GM12878 (cell line): ENCODE data around the gene PATL2. TPM values are rescaled to one million over a fixed set of nuclear protein-coding genes. Genes with fewer than 3 reads are reported as not detected.

ENCODE experiments used
- ATAC-seq: fragments of 200-7000 bp; cut with Tn5 transposase; 3 replicates; pipeline ENCODE4 v1.9.1; 2020; ENCODE audit warnings: mild to moderate bottlenecking, moderate library complexity
- BruUV-seq: library from RNA; stranded (reverse); fragments of 400-500 nt; replicated peaks from 2 replicates; lab custom pipeline; 2021; lab: Mats Ljungman, UMichigan
- CTCF ChIA-PET: fragments of 300-600 bp; sonication (Branson Sonifier 250); formaldehyde crosslinking; extraction: SDS; loops from one replicate; lab custom pipeline; 2021; ENCODE audit warnings: inconsistent platforms; lab: Yijun Ruan, JAX
- POLR2A ChIA-PET: fragments of 350-600 bp; formaldehyde crosslinking; extraction: SDS; loops from one replicate; lab custom pipeline; 2021; ENCODE audit warnings: inconsistent platforms; lab: Charles Lee
- RAD21 ChIA-PET: fragments of 300-600 bp; sonication (Branson Sonifier 250); formaldehyde crosslinking; loops from one replicate; lab custom pipeline; 2023; ENCODE audit warnings: antibody characterized with exemption; ENCODE audit not compliant: unreplicated experiment; lab: Charles Lee
- SMC1A ChIA-PET: fragments of 300-600 bp; sonication (Branson Sonifier 250); formaldehyde crosslinking; loops from one replicate; lab custom pipeline; 2023; ENCODE audit not compliant: unreplicated experiment, uncharacterized antibody; lab: Charles Lee
- DNase-seq: peaks from one replicate; pipeline ENCODE4 v3.0.0-alpha.2; 2011; ENCODE audit warnings: low read depth, low spot score
- FAIRE-seq: peaks from 3 replicates; lab custom pipeline; 2011; peaks lifted over from hg19 to GRCh38; lab: Jason Lieb, UNC
- H2AFZ ChIP-seq: 2 replicates; pipeline ENCODE4 v1.6.0; 2011; ENCODE audit warnings: low read depth, low read length, control low read depth; ENCODE audit not compliant: control insufficient read depth
- H3K27ac ChIP-seq: 2 replicates; pipeline ENCODE4 v1.5.1; 2011; ENCODE audit warnings: control low read depth; ENCODE audit not compliant: control insufficient read depth, insufficient read depth
- H3K27me3 ChIP-seq, 2 experiments: replicated peaks in 1 of 2; 2 replicates each; pipeline versions ENCODE4 v1.6.0 to v1.6.1; 2011; ENCODE audit warnings: low read length in 1 of 2; ENCODE audit not compliant: control insufficient read depth in 2 of 2, insufficient read depth in 2 of 2
- H3K36me3 ChIP-seq, 2 experiments: 2 replicates each; pipeline ENCODE4 v1.5.1; 2011; ENCODE audit warnings: low read length in 1 of 2; ENCODE audit not compliant: control insufficient read depth in 2 of 2, insufficient read depth in 2 of 2
- H3K4me1 ChIP-seq: 2 replicates; pipeline ENCODE4 v1.6.1; 2011; ENCODE audit warnings: mild to moderate bottlenecking, low read length, moderate library complexity, mixed read lengths; ENCODE audit not compliant: control insufficient read depth, insufficient read depth
- H3K4me2 ChIP-seq: 2 replicates; pipeline ENCODE4 v1.6.0; 2011; ENCODE audit warnings: control low read depth; ENCODE audit not compliant: control insufficient read depth, insufficient read depth
- H3K4me3 ChIP-seq: fragments of 200-600 bp; sonication (generic); 2 replicates; pipeline ENCODE4 v1.5.1; 2016
- H3K79me2 ChIP-seq: 2 replicates; pipeline ENCODE4 v1.6.0; 2011; ENCODE audit warnings: low read length; ENCODE audit not compliant: control insufficient read depth, insufficient read depth
- H3K9ac ChIP-seq: 2 replicates; pipeline ENCODE4 v1.8.0; 2011; ENCODE audit warnings: low read length, control low read depth, mixed read lengths; ENCODE audit not compliant: control insufficient read depth, insufficient read depth
- H3K9me3 ChIP-seq: replicated peaks from 3 replicates; pipeline ENCODE4 v1.5.1; 2011; ENCODE audit warnings: mild to moderate bottlenecking, low read length; ENCODE audit not compliant: control insufficient read depth, insufficient read depth
- H4K20me1 ChIP-seq: 2 replicates; pipeline ENCODE4 v1.6.0; 2011; ENCODE audit not compliant: control insufficient read depth, insufficient read depth
- CBFB ChIP-seq: IDR thresholded peaks from 2 replicates; pipeline ENCODE4 v1.6.1; 2016; ENCODE audit warnings: antibody characterized with exemption, low read depth
- CBX3 ChIP-seq: fragments of 200-600 bp; sonication (generic); IDR thresholded peaks from 2 replicates; pipeline ENCODE4 v1.6.1; 2016; ENCODE audit warnings: low read depth, borderline replicate concordance
- CREB1 ChIP-seq: IDR thresholded peaks from 2 replicates; pipeline ENCODE4 v1.6.1; 2012; ENCODE audit warnings: low read depth, mild to moderate bottlenecking, inconsistent platforms
- EGR1 ChIP-seq, 2 experiments: IDR thresholded peaks; 1 replicate in 1 of 2; 2 replicates in 1 of 2; pipeline ENCODE4 v1.6.1; 2011 to 2012; ENCODE audit warnings: low read depth in 2 of 2, low read length in 2 of 2, borderline replicate concordance in 1 of 2, mild to moderate bottlenecking in 1 of 2, moderate library complexity in 1 of 2
- GATAD2B ChIP-seq: fragments of 450-650 bp; conservative IDR thresholded peaks from 2 replicates; pipeline ENCODE4 v1.6.1; 2017; ENCODE audit warnings: low read depth, mild to moderate bottlenecking, moderate library complexity
- LARP7 ChIP-seq: fragments of 450-650 bp; IDR thresholded peaks from 2 replicates; pipeline ENCODE4 v1.6.1; 2017; ENCODE audit warnings: mild to moderate bottlenecking
- MXI1 ChIP-seq: fragments of 150-350 bp; IDR thresholded peaks from 2 replicates; pipeline ENCODE4 v1.6.1; 2011; ENCODE audit warnings: low read depth, mild to moderate bottlenecking, inconsistent platforms, low read length, improper control_type of control experiment
- MYC ChIP-seq: IDR thresholded peaks from 2 replicates; pipeline ENCODE4 v1.6.1; 2011; ENCODE audit warnings: mild to moderate bottlenecking, low read length, moderate library complexity, inconsistent platforms; ENCODE audit not compliant: insufficient read depth, insufficient replicate concordance, insufficient read length, severe bottlenecking
- POLR2A ChIP-seq: IDR thresholded peaks from 2 replicates; pipeline ENCODE4 v1.6.1; 2011; ENCODE audit warnings: low read depth, mild to moderate bottlenecking, low read length
- POLR2AphosphoS2 ChIP-seq: IDR thresholded peaks from 2 replicates; pipeline ENCODE4 v1.6.1; 2011; ENCODE audit warnings: low read depth, mild to moderate bottlenecking, low read length, improper control_type of control experiment, moderate library complexity
- RAD21 ChIP-seq: IDR thresholded peaks from 2 replicates; pipeline ENCODE4 v1.6.1; 2011; ENCODE audit warnings: mild to moderate bottlenecking, low read depth, low read length, moderate library complexity; ENCODE audit not compliant: insufficient read depth
- SMAD1 ChIP-seq: fragments of 450-650 bp; IDR thresholded peaks from 2 replicates; pipeline ENCODE4 v1.6.1; 2018; ENCODE audit warnings: mild to moderate bottlenecking, low read depth; ENCODE audit not compliant: partially characterized antibody
- SPI1 ChIP-seq: IDR thresholded peaks from 2 replicates; pipeline ENCODE4 v1.6.1; 2011; ENCODE audit warnings: low read depth, mild to moderate bottlenecking, low read length, moderate library complexity, borderline replicate concordance; ENCODE audit not compliant: insufficient read depth
- SREBF2 ChIP-seq: IDR thresholded peaks from 2 replicates; pipeline ENCODE4 v1.6.1; 2012; ENCODE audit warnings: mild to moderate bottlenecking, low read length
- STAT1 ChIP-seq: fragments of 450-650 bp; conservative IDR thresholded peaks from 2 replicates; pipeline ENCODE4 v1.6.1; 2014; ENCODE audit warnings: antibody characterized with exemption, mild to moderate bottlenecking
- ZNF274 ChIP-seq: IDR thresholded peaks from one replicate; pipeline ENCODE4 v1.8.0; 2011; ENCODE audit not compliant: insufficient read length, insufficient read depth
- whole genome bisulfite sequencing: methylation state at CpG from one replicate; pipeline ENCODE4 v1.1.6; 2016; ENCODE audit warnings: low lambda C conversion rate; ENCODE audit not compliant: insufficient replicate concordance, insufficient coverage; ENCODE audit errors: missing lambda C conversion rate; 5-methylcytosine and 5-hydroxymethylcytosine counted together
- in situ Hi-C: fragments of 300-500 bp; cut with MboI; formaldehyde crosslinking; loops from 9 replicates; pipeline ENCODE4 v1.14.3; 2018; ENCODE audit warnings: mixed read lengths
- intact Hi-C: fragments of 100-400 bp; cut with micrococcal nuclease; formaldehyde crosslinking; loops from one replicate; pipeline ENCODE4 v1.14.2; 2022; ENCODE audit not compliant: unreplicated experiment
- polyA plus RNA-seq, 11 experiments: library from polyadenylated mRNA; depleted of rRNA in 4 of 11; unstranded in 6 of 11; stranded (reverse) in 5 of 11; fragments of >200 nt; fragmentation: Nextera tagmentation in 4 of 11; fragmentation: Illumina TruSeq in 1 of 11; extraction: Ambion mirVana in 4 of 11; extraction: Trizol in 1 of 11; gene quantifications; 1 replicate in 1 of 11; 2 replicates in 10 of 11; pipeline versions ENCODE4 v1.2.1 to v1.2.3, GENCODE V29; 2011 to 2016; ENCODE audit warnings: inconsistent platforms in 2 of 11, missing spikeins in 2 of 11, low read depth in 1 of 11
- total RNA-seq, 4 experiments: library from RNA; depleted of rRNA in 3 of 4; stranded (reverse); fragments of >200 nt in 3 of 4; fragmentation: Illumina TruSeq in 1 of 4; extraction: Trizol in 1 of 4; gene quantifications; 2 replicates each; pipeline versions ENCODE4 v1.2.1 to v1.2.3, GENCODE V29; 2013 to 2021
- TF ChIP-seq, protein P1 (sequence below): fragments of 450-650 bp; IDR thresholded peaks from 2 replicates; pipeline ENCODE4 v1.6.1; 2016; ENCODE audit warnings: mild to moderate bottlenecking
- TF ChIP-seq, protein P2 (sequence below), 3 experiments: IDR thresholded peaks in 2 of 3; conservative IDR thresholded peaks in 1 of 3; 2 replicates each; pipeline ENCODE4 v1.5.1; 2011; ENCODE audit warnings: low read depth in 3 of 3, low read length in 3 of 3, mild to moderate bottlenecking in 3 of 3, control low read depth in 2 of 3, moderate library complexity in 2 of 3, inconsistent platforms in 1 of 3, mixed read lengths in 1 of 3; ENCODE audit not compliant: control insufficient read depth in 2 of 3, insufficient read depth in 1 of 3; ENCODE audit errors: extremely low read depth in 1 of 3

PATL2 gene
- total and polyA plus RNA-seq, 10 of the 15 experiments (the other 5 are each of a cell fraction or from before 2014, with no cell fraction given), result 4.2 to 16.2 (median 12.1) TPM

DNA sequence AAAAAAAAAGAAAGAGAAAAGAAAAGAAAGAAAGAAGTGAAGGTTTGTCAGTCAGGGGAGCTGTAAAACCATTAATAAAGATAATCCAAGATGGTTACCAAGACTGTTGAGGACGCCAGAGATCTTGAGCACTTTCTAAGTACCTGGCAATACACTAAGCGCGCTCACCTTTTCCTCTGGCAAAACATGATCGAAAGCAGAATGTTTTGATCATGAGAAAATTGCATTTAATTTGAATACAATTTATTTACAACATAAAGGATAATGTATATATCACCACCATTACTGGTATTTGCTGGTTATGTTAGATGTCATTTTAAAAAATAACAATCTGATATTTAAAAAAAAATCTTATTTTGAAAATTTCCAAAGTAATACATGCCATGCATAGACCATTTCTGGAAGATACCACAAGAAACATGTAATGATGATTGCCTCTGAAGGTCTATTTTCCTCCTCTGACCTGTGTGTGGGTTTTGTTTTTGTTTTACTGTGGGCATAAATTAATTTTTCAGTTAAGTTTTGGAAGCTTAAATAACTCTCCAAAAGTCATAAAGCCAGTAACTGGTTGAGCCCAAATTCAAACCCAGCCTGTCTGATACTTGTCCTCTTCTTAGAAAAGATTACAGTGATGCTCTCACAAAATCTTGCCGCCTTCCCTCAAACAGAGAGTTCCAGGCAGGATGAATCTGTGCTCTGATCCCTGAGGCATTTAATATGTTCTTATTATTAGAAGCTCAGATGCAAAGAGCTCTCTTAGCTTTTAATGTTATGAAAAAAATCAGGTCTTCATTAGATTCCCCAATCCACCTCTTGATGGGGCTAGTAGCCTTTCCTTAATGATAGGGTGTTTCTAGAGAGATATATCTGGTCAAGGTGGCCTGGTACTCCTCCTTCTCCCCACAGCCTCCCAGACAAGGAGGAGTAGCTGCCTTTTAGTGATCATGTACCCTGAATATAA is 2.2 kb upstream of the PATL2 start:
- Histone ChIP-seq H3K4me1 (peaks cover 34% of the 10 kb centered on the region), H3K4me2 (peak overlapping the region; percentile 93), H4K20me1 (peaks cover 30% of the 10 kb centered on the region), H3K27ac (peak overlapping the region; percentile 99), H2AFZ (no peak overlapping the region), H3K9me3 (no peaks in the 10 kb centered on the region), H3K9ac (peak overlapping the region; percentile 100), H3K79me2 (peaks cover 95% of the 10 kb centered on the region), H3K4me3 (peak overlapping the region; percentile 99), H3K36me3 (peaks cover 19 to 46% of the 10 kb centered on the region in 2 experiments), H3K27me3 (no peaks in the 10 kb centered on the region)
- ChIA-PET RAD21 (interaction anchor here (1.0 to 18.4 kb wide), 4 partner anchors 16 to 52 kb away, joined by 4 to 653 read pairs (median 120); partner anchors contain the start of genes SPG11 and TRIM69), POLR2A (interaction anchor here (0.6 to 24.8 kb wide), 6 partner anchors 8 to 166 kb away, joined by 3 to 718 read pairs (median 43); partner anchors contain the start of genes SPG11 and TRIM69), SMC1A (interaction anchor here (0.9 to 19.0 kb wide), 7 partner anchors 8 to 135 kb away, joined by 4 to 637 read pairs (median 6); partner anchors contain the start of genes SPG11 and TRIM69), CTCF (interaction anchor here (1.0 to 14.3 kb wide), 6 partner anchors 8 to 135 kb away, joined by 3 to 278 read pairs (median 95); partner anchors contain the start of genes SPG11 and TRIM69)
- no peak for DNase-seq
- in situ Hi-C loops, result loop anchor here (5.0 kb wide), 1 partner anchor 46 kb away; no protein-coding TSS in a partner anchor
- under 1% methylated on average over 5 of the region's 5 CpGs for WGBS
- intact Hi-C loops, result no loop called here
- peak; percentile 47 for FAIRE-seq
- 0 out of 3 replicates have a peak, but pooled peaks have one; percentile 3 for ATAC-seq
- no TSS peak for BruUV-seq
- TF ChIP-seq POLR2AphosphoS2, result peak; percentile 63; the same call in 1 of the 2 replicates
- TF ChIP-seq, protein P1, sequence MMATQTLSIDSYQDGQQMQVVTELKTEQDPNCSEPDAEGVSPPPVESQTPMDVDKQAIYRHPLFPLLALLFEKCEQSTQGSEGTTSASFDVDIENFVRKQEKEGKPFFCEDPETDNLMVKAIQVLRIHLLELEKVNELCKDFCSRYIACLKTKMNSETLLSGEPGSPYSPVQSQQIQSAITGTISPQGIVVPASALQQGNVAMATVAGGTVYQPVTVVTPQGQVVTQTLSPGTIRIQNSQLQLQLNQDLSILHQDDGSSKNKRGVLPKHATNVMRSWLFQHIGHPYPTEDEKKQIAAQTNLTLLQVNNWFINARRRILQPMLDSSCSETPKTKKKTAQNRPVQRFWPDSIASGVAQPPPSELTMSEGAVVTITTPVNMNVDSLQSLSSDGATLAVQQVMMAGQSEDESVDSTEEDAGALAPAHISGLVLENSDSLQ, result peak; percentile 87; the same call in 1 of the 2 replicates
- no peak for TF ChIP-seq SREBF2
- TF ChIP-seq MYC, result no peak
- 0 out of 2 replicates have a peak, but pooled peaks have one; percentile 39 for TF ChIP-seq CBFB
- peak; percentile 74; the same call in 1 of the 2 replicates for TF ChIP-seq LARP7
- TF ChIP-seq SPI1, result no peak
- no peak for TF ChIP-seq SMAD1
- TF ChIP-seq ZNF274, result no peak
- TF ChIP-seq, protein P2, sequence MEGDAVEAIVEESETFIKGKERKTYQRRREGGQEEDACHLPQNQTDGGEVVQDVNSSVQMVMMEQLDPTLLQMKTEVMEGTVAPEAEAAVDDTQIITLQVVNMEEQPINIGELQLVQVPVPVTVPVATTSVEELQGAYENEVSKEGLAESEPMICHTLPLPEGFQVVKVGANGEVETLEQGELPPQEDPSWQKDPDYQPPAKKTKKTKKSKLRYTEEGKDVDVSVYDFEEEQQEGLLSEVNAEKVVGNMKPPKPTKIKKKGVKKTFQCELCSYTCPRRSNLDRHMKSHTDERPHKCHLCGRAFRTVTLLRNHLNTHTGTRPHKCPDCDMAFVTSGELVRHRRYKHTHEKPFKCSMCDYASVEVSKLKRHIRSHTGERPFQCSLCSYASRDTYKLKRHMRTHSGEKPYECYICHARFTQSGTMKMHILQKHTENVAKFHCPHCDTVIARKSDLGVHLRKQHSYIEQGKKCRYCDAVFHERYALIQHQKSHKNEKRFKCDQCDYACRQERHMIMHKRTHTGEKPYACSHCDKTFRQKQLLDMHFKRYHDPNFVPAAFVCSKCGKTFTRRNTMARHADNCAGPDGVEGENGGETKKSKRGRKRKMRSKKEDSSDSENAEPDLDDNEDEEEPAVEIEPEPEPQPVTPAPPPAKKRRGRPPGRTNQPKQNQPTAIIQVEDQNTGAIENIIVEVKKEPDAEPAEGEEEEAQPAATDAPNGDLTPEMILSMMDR (IDR thresholded peaks at IDR 0.05 in 2 of 3, conservative IDR thresholded peaks at IDR 0.05 in 1 of 3; ENCODE audit: control insufficient read depth in 2 of 3, extremely low read depth in 1 of 3, insufficient read depth in 1 of 3, low read depth in 3 of 3, low read length in 3 of 3), result peak; percentile 25 to 45 (median 34); a peak in 4 of 6 replicates
- no peak for TF ChIP-seq EGR1 (IDR thresholded peaks at IDR 0.05; ENCODE audit: borderline replicate concordance in 1 of 2, low read depth in 2 of 2, low read length in 2 of 2)
- TF ChIP-seq GATAD2B, result no peak
- TF ChIP-seq CBX3, result no peak
- TF ChIP-seq CREB1, result no peak
- TF ChIP-seq RAD21, result peak; percentile 40; the same call in 1 of the 2 replicates
- peak; percentile 46 for TF ChIP-seq POLR2A
- TF ChIP-seq STAT1, result no peak
- peak; percentile 47 for TF ChIP-seq MXI1
